GM13977 (cell line): Measurements from ENCODE around the gene FAM241B.

Experiments
- DNase-seq: peaks from one replicate; pipeline ENCODE4 v3.0.0; 2012; ENCODE audit warnings: low spot score
- in situ Hi-C: fragments of 300-500 bp; cut with MboI; formaldehyde crosslinking; loops from one replicate; pipeline ENCODE4 v1.12.0; 2022; ENCODE audit warnings: low sequenced_read_pairs, low pct_unique_long_range_greater_than_20kb, mixed read lengths, inconsistent platforms; ENCODE audit not compliant: unreplicated experiment
- TF ChIP-seq, protein P1 (sequence below): IDR thresholded peaks from 2 replicates; pipeline ENCODE4 v1.5.1; 2012; ENCODE audit warnings: mild to moderate bottlenecking, control low read depth; ENCODE audit not compliant: insufficient read depth; ENCODE audit errors: extremely low read depth, missing control alignments

FAM241B gene

DNA sequence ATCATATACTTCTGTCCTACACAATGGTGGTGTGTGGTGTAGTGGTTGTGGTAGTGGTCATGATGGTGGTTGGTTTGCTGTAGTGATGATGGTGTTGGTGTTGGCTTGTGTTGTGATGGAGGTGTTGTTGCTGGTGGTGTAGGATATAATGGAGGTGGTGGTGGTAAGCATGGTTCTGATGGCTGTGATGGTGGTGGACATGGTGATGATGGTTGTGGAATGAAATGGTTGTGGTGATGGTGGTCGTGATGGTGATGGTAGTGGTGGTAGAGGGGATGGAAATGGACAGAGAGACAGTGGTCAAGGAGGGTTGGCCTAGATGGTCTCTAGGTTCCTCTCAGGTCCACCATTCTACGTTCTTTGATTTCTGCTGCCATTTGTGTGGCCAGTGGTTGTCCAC lies 44.7 kb downstream of the FAM241B start:
- in situ Hi-C loops: no loop called here
- no peak for DNase-seq
- TF ChIP-seq, protein P1, sequence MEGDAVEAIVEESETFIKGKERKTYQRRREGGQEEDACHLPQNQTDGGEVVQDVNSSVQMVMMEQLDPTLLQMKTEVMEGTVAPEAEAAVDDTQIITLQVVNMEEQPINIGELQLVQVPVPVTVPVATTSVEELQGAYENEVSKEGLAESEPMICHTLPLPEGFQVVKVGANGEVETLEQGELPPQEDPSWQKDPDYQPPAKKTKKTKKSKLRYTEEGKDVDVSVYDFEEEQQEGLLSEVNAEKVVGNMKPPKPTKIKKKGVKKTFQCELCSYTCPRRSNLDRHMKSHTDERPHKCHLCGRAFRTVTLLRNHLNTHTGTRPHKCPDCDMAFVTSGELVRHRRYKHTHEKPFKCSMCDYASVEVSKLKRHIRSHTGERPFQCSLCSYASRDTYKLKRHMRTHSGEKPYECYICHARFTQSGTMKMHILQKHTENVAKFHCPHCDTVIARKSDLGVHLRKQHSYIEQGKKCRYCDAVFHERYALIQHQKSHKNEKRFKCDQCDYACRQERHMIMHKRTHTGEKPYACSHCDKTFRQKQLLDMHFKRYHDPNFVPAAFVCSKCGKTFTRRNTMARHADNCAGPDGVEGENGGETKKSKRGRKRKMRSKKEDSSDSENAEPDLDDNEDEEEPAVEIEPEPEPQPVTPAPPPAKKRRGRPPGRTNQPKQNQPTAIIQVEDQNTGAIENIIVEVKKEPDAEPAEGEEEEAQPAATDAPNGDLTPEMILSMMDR: no peak

DNA sequence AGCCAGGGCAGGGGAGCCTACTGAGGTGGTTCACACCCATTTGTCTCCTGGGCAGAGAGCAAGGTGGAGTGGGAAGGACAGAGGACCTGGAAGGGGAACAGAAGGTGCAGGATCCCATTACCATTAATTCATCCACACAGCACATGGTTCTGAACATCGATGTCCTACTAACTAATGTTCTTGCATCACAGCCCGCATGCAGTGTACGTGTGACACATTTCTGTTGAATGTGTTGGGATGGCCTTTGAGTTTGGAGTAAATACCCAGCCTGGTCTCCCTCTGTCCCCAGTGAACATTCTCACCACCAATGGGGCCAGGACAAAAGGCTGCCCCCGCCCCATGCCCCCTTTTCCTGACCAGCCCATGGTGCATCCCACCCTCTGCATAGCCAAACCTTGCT lies 46.3 kb downstream of the FAM241B start:
- TF ChIP-seq, protein P1: no peak
- in situ Hi-C loops: no loop called here
- DNase-seq: no peak

DNA sequence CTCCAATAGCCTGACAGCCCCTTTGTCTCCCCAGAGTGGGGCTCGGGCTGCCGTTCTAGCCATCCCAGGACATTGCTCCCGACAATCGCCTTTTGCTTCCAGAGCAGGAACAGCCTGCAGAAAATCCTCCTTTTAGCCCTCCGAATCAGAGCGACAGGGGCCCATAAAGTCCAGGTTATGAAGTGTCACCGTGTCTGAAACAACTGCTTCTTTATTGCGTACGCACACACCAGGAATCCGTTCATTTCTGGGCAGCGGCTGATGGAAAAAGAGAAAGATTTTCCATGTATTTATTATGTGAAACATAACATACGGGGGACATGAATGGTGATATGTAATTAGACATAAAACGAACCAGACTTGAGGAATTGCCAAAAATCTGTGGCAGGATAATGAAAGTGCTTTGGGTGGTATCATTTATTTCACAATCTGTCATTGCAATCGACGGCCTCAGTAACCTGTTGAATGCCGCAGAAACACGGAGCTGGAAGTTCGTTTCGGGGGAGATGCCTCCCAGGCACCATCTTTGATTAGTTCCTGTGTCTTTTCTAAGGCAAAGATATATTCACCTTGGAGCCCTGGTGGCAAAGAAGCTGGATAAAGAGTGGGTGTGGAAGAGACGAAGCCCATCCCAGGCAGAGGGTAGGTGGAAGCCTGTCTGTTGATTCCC lies 48.1 kb downstream of the FAM241B start:
- TF ChIP-seq, protein P1: no peak
- DNase-seq: no peak
- in situ Hi-C loops: no loop called here

DNA sequence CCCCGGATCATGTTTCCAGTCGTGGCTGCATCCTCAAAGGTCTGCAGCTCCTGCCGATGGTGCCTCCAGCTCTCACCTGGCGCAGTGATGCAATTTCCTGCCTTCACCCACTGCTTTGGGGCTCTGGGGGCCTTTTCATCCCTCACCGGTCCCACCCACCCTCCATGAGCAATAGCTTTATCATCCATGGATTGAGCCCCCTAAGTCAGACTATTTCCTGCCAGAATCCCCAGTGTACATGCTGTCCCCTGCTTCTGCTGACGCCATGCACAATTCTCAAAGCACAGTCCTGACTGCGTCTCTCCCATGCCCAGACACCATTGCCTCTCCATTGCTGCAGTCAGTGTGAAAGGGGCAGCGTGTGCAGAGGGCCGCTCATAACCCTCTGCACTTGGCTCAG lies 49.7 kb downstream of the FAM241B start:
- DNase-seq: no peak
- in situ Hi-C loops: no loop called here
- TF ChIP-seq, protein P1: no peak

DNA sequence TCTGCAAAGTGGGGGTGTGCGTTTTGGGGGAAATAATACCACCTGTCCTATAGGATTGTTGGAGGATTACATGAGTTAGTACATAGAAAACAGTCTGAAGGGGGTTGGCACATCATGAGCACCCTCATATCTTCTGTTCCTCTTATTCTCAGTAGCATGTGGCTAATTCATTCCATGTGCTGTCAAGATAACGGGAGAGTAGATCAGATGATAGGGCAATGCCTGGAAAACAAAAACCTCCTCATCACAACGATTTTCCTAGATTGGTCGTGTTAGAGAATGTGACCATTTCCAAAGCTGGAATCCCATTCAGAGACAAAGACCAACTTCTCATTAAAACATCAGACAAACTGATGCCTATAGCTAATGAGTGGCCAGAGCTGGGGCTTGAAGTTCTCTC lies 50.6 kb downstream of the FAM241B start:
- DNase-seq: no peak
- in situ Hi-C loops: no loop called here
- TF ChIP-seq, protein P1: no peak

DNA sequence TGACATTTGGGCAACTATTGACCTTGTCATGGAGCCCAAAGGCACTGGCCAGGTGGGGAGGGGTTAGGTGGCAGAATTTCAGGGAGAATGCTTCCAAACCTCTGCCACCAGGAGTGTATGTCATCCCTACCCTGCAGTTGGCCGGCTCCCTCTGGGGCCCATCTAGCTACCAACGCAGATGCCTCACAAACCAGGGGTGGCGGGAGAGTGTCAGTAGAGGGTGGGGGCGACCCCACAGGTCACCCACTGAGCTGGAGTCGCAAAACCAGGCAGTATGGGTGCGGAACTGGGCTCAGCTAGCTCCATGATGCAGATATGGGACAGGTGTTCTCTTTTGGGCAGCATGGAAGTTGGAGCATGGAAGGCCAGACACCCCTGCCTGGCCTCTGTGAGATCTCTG lies 51.4 kb downstream of the FAM241B start:
- TF ChIP-seq, protein P1: no peak
- in situ Hi-C loops: no loop called here
- no peak for DNase-seq
